Activated naive CD8-positive, alpha-beta T cell treated with anti-CD3 and anti-CD28 coated beads for 36 hours (primary cell): ENCODE data around the gene GCAT. TPM values are rescaled to one million over a fixed set of nuclear protein-coding genes. Genes with fewer than 3 reads are reported as not detected.

Experiments
- total RNA-seq, 2 experiments: library from RNA; stranded (reverse); gene quantifications; one replicate each; pipeline ENCODE4 v1.2.3, GENCODE V29; 2021

GCAT gene
- total RNA-seq, 2 experiments from 2014 or later = 11.6 to 12.9 TPM

Other genes with a start within 250 kb of the GCAT start
- under 1 TPM; 0.25 to 0.32 TPM for gene CDC42EP1, start 247.5 kb upstream of the GCAT start, total RNA-seq
- gene LGALS2, start 227.8 kb upstream of the GCAT start, total RNA-seq = not detected
- 10 to 100 TPM; 56.3 to 61.9 TPM for gene GGA1, start 199.1 kb upstream of the GCAT start, total RNA-seq
- 100 to 1,000 TPM in 1 of 2 experiments, 10 to 100 TPM in 1; 90.8 to 103 TPM for gene SH3BP1, start 168.3 kb upstream of the GCAT start, total RNA-seq
- gene PDXP, start 149.2 kb upstream of the GCAT start, total RNA-seq = 10 to 100 TPM; 41.4 to 42.5 TPM
- 100 to 1,000 TPM; 166 to 171 TPM for gene LGALS1, start 132.3 kb upstream of the GCAT start, total RNA-seq
- gene NOL12, start 121.6 kb upstream of the GCAT start, total RNA-seq = 10 to 100 TPM; 50.0 to 50.8 TPM
- 10 to 100 TPM; 19.7 to 20.8 TPM for gene TRIOBP, start 110.9 kb upstream of the GCAT start, total RNA-seq
- gene GALR3, start 15.4 kb downstream of the GCAT start, total RNA-seq = not detected
- gene ANKRD54, start 36.4 kb downstream of the GCAT start, total RNA-seq = 10 to 100 TPM; 20.2 to 21.9 TPM
- gene EIF3L, start 41.5 kb downstream of the GCAT start, total RNA-seq = 100 to 1,000 TPM; 656 to 671 TPM
- 10 to 100 TPM; 14.2 to 16.6 TPM for gene MICALL1, start 98.4 kb downstream of the GCAT start, total RNA-seq
- under 1 TPM; 0.40 to 0.41 TPM for gene C22orf23, start 145.7 kb downstream of the GCAT start, total RNA-seq
- gene POLR2F, start 145.8 kb downstream of the GCAT start, total RNA-seq = 100 to 1,000 TPM; 131 to 140 TPM
- not detected for gene SOX10, start 176.6 kb downstream of the GCAT start, total RNA-seq
- 10 to 100 TPM; 19.3 TPM for gene PICK1, start 249.5 kb downstream of the GCAT start, total RNA-seq